ENCODE results near the gene BTBD1.
A peak's percentile ranks its signal among the peaks of the same experiment; 100 is the strongest.
"Not testable (repeated sequence)": the region's sequence is repeated elsewhere in the genome, so short reads cannot be mapped to it uniquely, and the experiment has no call there.

The BTBD1 gene

GRCh38 chr15:83092309-83092976 lies 25.4 kb upstream of the BTBD1 start:
- peak; percentile 99 for DNase-seq

- DNase-seq, result not testable (repeated sequence)
Observed at GRCh38 chr15:83091965-83092308, 24.9 kb upstream of the BTBD1 start.

GRCh38 chr15:83090465-83090864 lies 23.4 kb upstream of the BTBD1 start:
- no peak for DNase-seq

- no peak for DNase-seq
Observed at GRCh38 chr15:83088876-83089275, 21.8 kb upstream of the BTBD1 start.

- DNase-seq, result no peak
Observed at GRCh38 chr15:83087576-83087975, 20.5 kb upstream of the BTBD1 start.

GRCh38 chr15:83085864-83086552 lies 19.0 kb upstream of the BTBD1 start:
- DNase-seq, result peak; percentile 76

- DNase-seq, result not testable (repeated sequence)
Observed at GRCh38 chr15:83085461-83085860, 18.4 kb upstream of the BTBD1 start.

- DNase-seq, result peak; percentile 53
Observed at GRCh38 chr15:83082730-83083386, 15.8 kb upstream of the BTBD1 start.

- DNase-seq, result peak; percentile 54
Observed at GRCh38 chr15:83081256-83082014, 14.4 kb upstream of the BTBD1 start.

GRCh38 chr15:83078712-83079111 lies 11.7 kb upstream of the BTBD1 start:
- DNase-seq, result no peak

GRCh38 chr15:83077491-83078230 lies 10.6 kb upstream of the BTBD1 start:
- DNase-seq, result no peak

GRCh38 chr15:83069211-83069642 lies 2.2 kb upstream of the BTBD1 start:
- peak; percentile 67 for DNase-seq

- no peak for DNase-seq
Observed at GRCh38 chr15:83068054-83068453, 1.0 kb upstream of the BTBD1 start.

GRCh38 chr15:83067638-83067962 lies 548 bp upstream of the BTBD1 start:
- no peak for DNase-seq

- DNase-seq, result peak; percentile 24
Observed at GRCh38 chr15:83066034-83066733, 868 bp downstream of the BTBD1 start.

GRCh38 chr15:83065431-83065830 lies 1.6 kb downstream of the BTBD1 start:
- DNase-seq, result peak; percentile 17

GRCh38 chr15:83064859-83065258 lies 2.2 kb downstream of the BTBD1 start:
- DNase-seq, result peak; percentile 41

- peak; percentile 77 for DNase-seq
Observed at GRCh38 chr15:83063551-83063950, 3.5 kb downstream of the BTBD1 start.

GRCh38 chr15:83062768-83063180 lies 4.3 kb downstream of the BTBD1 start:
- peak; percentile 28 for DNase-seq

GRCh38 chr15:83061680-83062079 lies 5.4 kb downstream of the BTBD1 start:
- peak; percentile 22 for DNase-seq

- DNase-seq, result peak; percentile 20
Observed at GRCh38 chr15:83057696-83058376, 9.2 kb downstream of the BTBD1 start.

All from hematopoietic multipotent progenitor cell treated with erythropoietin and hydrocortisone succinate and interleukin-3 and kit ligand, for 4 days (in vitro differentiated cells).